Neural progenitor cell (in vitro differentiated cells): ENCODE data around the gene LRRC51. TPM values are rescaled to one million over a fixed set of nuclear protein-coding genes. Genes with fewer than 3 reads are reported as not detected.

Experiments
- DNase-seq: peaks from one replicate; pipeline ENCODE4 v3.0.0-alpha.2; 2016; ENCODE audit warnings: low spot score
- H2AFZ ChIP-seq: fragments of 200-600 bp; sonication (generic); replicated peaks from 2 replicates; pipeline ENCODE4 v1.6.1; 2016; ENCODE audit warnings: antibody characterized with exemption
- H3F3A ChIP-seq: fragments of 200-600 bp; sonication (generic); 2 replicates; pipeline ENCODE4 v1.6.1; 2016; ENCODE audit warnings: antibody characterized with exemption, low read depth
- H3K27ac ChIP-seq: fragments of 200-600 bp; sonication (generic); 2 replicates; pipeline ENCODE4 v1.5.1; 2016; ENCODE audit warnings: mild to moderate bottlenecking
- H3K27me3 ChIP-seq: fragments of 200-600 bp; sonication (generic); 2 replicates; pipeline ENCODE4 v1.6.1; 2016; ENCODE audit warnings: mild to moderate bottlenecking, moderate library complexity
- H3K36me3 ChIP-seq: fragments of 200-600 bp; sonication (generic); 2 replicates; pipeline ENCODE4 v1.5.1; 2016
- H3K4me1 ChIP-seq: fragments of 200-600 bp; sonication (generic); 2 replicates; pipeline ENCODE4 v1.6.1; 2016; ENCODE audit warnings: mixed run types
- H3K4me2 ChIP-seq: fragments of 200-600 bp; sonication (generic); 2 replicates; pipeline ENCODE4 v1.6.1; 2016
- H3K4me3 ChIP-seq: fragments of 200-600 bp; sonication (generic); 2 replicates; pipeline ENCODE4 v1.5.1; 2016
- H3K79me2 ChIP-seq: fragments of 200-600 bp; sonication (generic); 2 replicates; pipeline ENCODE4 v1.6.1; 2016; ENCODE audit warnings: low read depth
- H3K9ac ChIP-seq: fragments of 200-600 bp; sonication (generic); 2 replicates; pipeline ENCODE4 v1.6.1; 2016
- H3K9me3 ChIP-seq: fragments of 200-600 bp; sonication (generic); 2 replicates; pipeline ENCODE4 v1.5.1; 2016; ENCODE audit warnings: low read depth
- H4K20me1 ChIP-seq: fragments of 200-600 bp; sonication (generic); 2 replicates; pipeline ENCODE4 v1.6.1; 2016; ENCODE audit warnings: low read depth
- H3K27ac Mint-ChIP-seq: 3 replicates; pipeline ENCODE4 v1.8.0; 2021; ENCODE audit warnings: mixed read lengths
- H3K27me3 Mint-ChIP-seq: 2 replicates; pipeline ENCODE4 v1.8.0; 2022; ENCODE audit warnings: low read depth, mild to moderate bottlenecking, inconsistent platforms, moderate library complexity, mixed read lengths; ENCODE audit not compliant: insufficient read depth
- H3K36me3 Mint-ChIP-seq: 3 replicates; pipeline ENCODE4 v1.8.0; 2021; ENCODE audit warnings: mixed read lengths
- H3K4me1 Mint-ChIP-seq: 3 replicates; pipeline ENCODE4 v1.8.0; 2021; ENCODE audit warnings: mixed read lengths
- H3K4me3 Mint-ChIP-seq: 3 replicates; pipeline ENCODE4 v1.8.0; 2021; ENCODE audit warnings: mild to moderate bottlenecking, moderate library complexity, mixed read lengths
- H3K9me3 Mint-ChIP-seq: 3 replicates; pipeline ENCODE4 v1.8.0; 2020; ENCODE audit warnings: mixed read lengths
- CTCF ChIP-seq: fragments of 200-600 bp; sonication (generic); IDR thresholded peaks from 2 replicates; pipeline ENCODE4 v1.5.1; 2017; ENCODE audit warnings: antibody characterized with exemption, mild to moderate bottlenecking
- EZH2 ChIP-seq: fragments of 200-600 bp; sonication (generic); IDR thresholded peaks from 2 replicates; pipeline ENCODE4 v1.6.1; 2017; ENCODE audit warnings: antibody characterized with exemption, mild to moderate bottlenecking, moderate library complexity
- EZH2phosphoT487 ChIP-seq: fragments of 200-600 bp; sonication (generic); IDR thresholded peaks from 2 replicates; pipeline ENCODE4 v1.6.1; 2017; ENCODE audit warnings: antibody characterized with exemption
- total RNA-seq: library from RNA; depleted of rRNA; stranded (reverse); fragments of >200 nt; gene quantifications from 2 replicates; pipeline ENCODE4 v1.2.3, GENCODE V29; 2015; ENCODE audit warnings: low replicate concordance

LRRC51 gene
- total RNA-seq, 1 donor from 2014 or later: 10.5 TPM

DNA sequence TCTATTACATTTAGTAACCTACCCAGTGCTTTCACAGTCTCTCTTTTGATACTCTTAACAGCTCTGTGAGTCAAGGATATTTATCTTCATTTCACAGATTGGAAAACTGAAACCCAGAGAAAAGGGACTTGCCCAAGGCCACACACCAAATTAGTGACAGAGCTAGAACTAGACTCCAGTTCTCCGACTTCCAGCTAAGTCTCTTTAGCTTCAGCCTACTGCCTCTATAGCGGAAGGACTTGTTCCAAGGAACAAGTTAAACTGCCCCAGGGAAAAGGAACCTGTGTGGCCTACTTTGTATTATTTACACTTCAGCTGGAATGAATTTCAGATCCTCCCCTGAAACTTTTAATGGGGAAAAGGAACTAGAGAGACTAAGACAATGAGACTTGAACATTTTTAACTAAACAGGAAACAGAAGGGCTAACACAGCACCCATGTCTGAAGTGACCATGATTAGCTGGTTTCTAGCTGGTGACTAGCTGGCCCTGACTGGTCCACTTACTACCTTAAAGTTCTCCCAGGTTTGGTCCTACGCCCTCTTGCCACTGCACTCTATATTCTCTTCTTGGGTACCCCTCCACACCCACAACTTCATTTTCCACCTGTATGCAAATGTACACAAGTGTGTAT is 1.3 kb downstream of the LRRC51 start:
- Histone ChIP-seq H3K36me3 (no peaks in the 10 kb centered on the region), H3K4me2 (no peak overlapping the region), H3K9me3 (no peaks in the 10 kb centered on the region), H2AFZ (no peak overlapping the region), H3K4me1 (peaks cover 20% of the 10 kb centered on the region), H3K79me2 (peaks cover 32% of the 10 kb centered on the region), H3F3A (peaks cover 32% of the 10 kb centered on the region), H3K4me3 (no peak overlapping the region), H4K20me1 (peaks cover 27% of the 10 kb centered on the region), H3K27ac (no peak overlapping the region), H3K9ac (no peak overlapping the region), H3K27me3 (no peaks in the 10 kb centered on the region)
- H3K4me3 Mint-ChIP-seq: peak overlapping the region; percentile 90
- H3K4me1 Mint-ChIP-seq: peaks cover 34% of the 10 kb centered on the region
- no peaks in the 10 kb centered on the region for H3K36me3 Mint-ChIP-seq
- no peaks in the 10 kb centered on the region for H3K9me3 Mint-ChIP-seq
- no peak for DNase-seq
- peak overlapping the region; percentile 80 for H3K27ac Mint-ChIP-seq
- TF ChIP-seq CTCF (no peak), EZH2 (no peak), EZH2phosphoT487 (no peak)
- H3K27me3 Mint-ChIP-seq: peaks cover 2% of the 10 kb centered on the region

DNA sequence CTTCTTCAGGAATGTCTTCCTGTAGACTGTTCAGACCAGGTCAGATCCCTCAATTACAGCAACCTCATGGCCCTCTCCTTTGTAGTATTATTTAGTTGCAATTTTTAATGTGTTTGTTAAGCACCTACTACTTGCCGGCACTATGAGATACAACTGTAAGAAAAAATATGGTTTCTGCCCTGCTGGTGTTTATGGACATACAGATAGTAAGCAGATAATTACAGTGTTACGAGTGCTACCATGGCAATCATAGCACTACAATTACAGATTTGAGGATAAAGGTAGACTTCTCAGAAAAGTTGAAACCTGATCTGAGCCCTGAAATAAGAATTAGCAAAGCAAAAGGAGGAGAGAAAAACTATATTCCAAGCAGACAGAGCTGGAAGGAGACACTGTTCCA is 2.8 kb downstream of the LRRC51 start:
- H3K27ac ChIP-seq: no peak overlapping the region
- no peak for DNase-seq
- peaks cover 17% of the 10 kb centered on the region for H3K79me2 ChIP-seq
- H4K20me1 ChIP-seq: peaks cover 16% of the 10 kb centered on the region
- H3K36me3 ChIP-seq: no peaks in the 10 kb centered on the region
- H3K4me3 ChIP-seq: no peak overlapping the region
- H3K4me1 ChIP-seq: peaks cover 17% of the 10 kb centered on the region
- H3K4me3 Mint-ChIP-seq: no peak overlapping the region
- peaks cover 34% of the 10 kb centered on the region for H3F3A ChIP-seq
- no peak for TF ChIP-seq EZH2
- TF ChIP-seq EZH2phosphoT487: no peak
- TF ChIP-seq CTCF: no peak
- peaks cover 2% of the 10 kb centered on the region for H3K27me3 Mint-ChIP-seq
- no peak overlapping the region for H2AFZ ChIP-seq
- H3K27me3 ChIP-seq: no peaks in the 10 kb centered on the region
- H3K4me2 ChIP-seq: no peak overlapping the region
- no peaks in the 10 kb centered on the region for H3K9me3 ChIP-seq
- H3K27ac Mint-ChIP-seq: peak overlapping the region; percentile 9
- no peaks in the 10 kb centered on the region for H3K36me3 Mint-ChIP-seq
- H3K4me1 Mint-ChIP-seq: peaks cover 29% of the 10 kb centered on the region
- no peak overlapping the region for H3K9ac ChIP-seq
- no peaks in the 10 kb centered on the region for H3K9me3 Mint-ChIP-seq

GRCh38 chr11:72084076-72084475 is 3.4 kb downstream of the LRRC51 start:
- peaks cover 11% of the 10 kb centered on the region for H3K79me2 ChIP-seq
- H3K36me3 ChIP-seq: no peaks in the 10 kb centered on the region
- Mint-ChIP-seq H3K27me3 (peaks cover 2% of the 10 kb centered on the region), H3K27ac (no peak overlapping the region), H3K9me3 (no peaks in the 10 kb centered on the region), H3K4me3 (no peak overlapping the region), H3K4me1 (peaks cover 23% of the 10 kb centered on the region), H3K36me3 (no peaks in the 10 kb centered on the region)
- DNase-seq: no peak
- H2AFZ ChIP-seq: no peak overlapping the region
- H3K4me3 ChIP-seq: no peak overlapping the region
- TF ChIP-seq EZH2phosphoT487: no peak
- TF ChIP-seq EZH2: no peak
- H3K9me3 ChIP-seq: no peaks in the 10 kb centered on the region
- H3K9ac ChIP-seq: no peak overlapping the region
- H3K27ac ChIP-seq: no peak overlapping the region
- peaks cover 34% of the 10 kb centered on the region for H3F3A ChIP-seq
- H3K4me1 ChIP-seq: peaks cover 10% of the 10 kb centered on the region
- H3K27me3 ChIP-seq: no peaks in the 10 kb centered on the region
- H3K4me2 ChIP-seq: no peak overlapping the region
- H4K20me1 ChIP-seq: peaks cover 9% of the 10 kb centered on the region

DNA sequence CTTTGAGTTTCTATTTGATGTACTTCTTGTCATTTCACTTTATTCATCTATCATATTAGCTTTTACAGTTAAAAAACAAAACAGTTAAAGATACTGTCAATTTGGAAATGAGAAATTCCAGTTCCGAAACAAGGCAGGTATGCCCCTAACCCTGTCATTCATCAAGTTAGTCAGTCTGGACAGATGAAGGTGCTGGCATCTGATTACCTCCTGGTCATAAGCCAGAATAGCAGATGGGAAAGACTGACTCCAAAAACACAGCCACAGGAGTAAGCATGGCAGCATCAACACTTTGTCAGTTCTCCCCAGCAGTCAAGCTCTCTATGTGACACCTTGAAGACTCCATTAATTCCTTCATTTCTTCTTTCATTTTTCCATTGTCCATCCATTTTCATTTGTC is 4.3 kb downstream of the LRRC51 start:
- Mint-ChIP-seq H3K4me3 (no peak overlapping the region), H3K27ac (no peak overlapping the region)

More for the DNA sequence above, 4.3 kb downstream of the LRRC51 start:
- TF ChIP-seq CTCF: no peak
- TF ChIP-seq EZH2: no peak
- no peak for TF ChIP-seq EZH2phosphoT487
- no peak overlapping the region for H3K4me3 ChIP-seq
- H3K9ac ChIP-seq: no peak overlapping the region
- peaks cover 9% of the 10 kb centered on the region for H3K4me1 ChIP-seq
- Mint-ChIP-seq H3K4me1 (peaks cover 20% of the 10 kb centered on the region), H3K36me3 (no peaks in the 10 kb centered on the region), H3K27me3 (peaks cover 2% of the 10 kb centered on the region), H3K9me3 (no peaks in the 10 kb centered on the region)
- H3K36me3 ChIP-seq: no peaks in the 10 kb centered on the region
- no peaks in the 10 kb centered on the region for H3K9me3 ChIP-seq
- H3K27ac ChIP-seq: no peak overlapping the region
- no peaks in the 10 kb centered on the region for H3K27me3 ChIP-seq
- no peak overlapping the region for H3K4me2 ChIP-seq
- no peak overlapping the region for H2AFZ ChIP-seq
- H3F3A ChIP-seq: peaks cover 31% of the 10 kb centered on the region
- peaks cover under 1% of the 10 kb centered on the region for H4K20me1 ChIP-seq
- DNase-seq: no peak
- peaks cover 2% of the 10 kb centered on the region for H3K79me2 ChIP-seq
